A549 (cell line): ENCODE results near the gene NTN4. TPM values are rescaled to one million over a fixed set of nuclear protein-coding genes. Genes with fewer than 3 reads are reported as not detected.
A peak's percentile ranks its signal among the peaks of the same experiment; 100 is the strongest.

Experiments used
- ATAC-seq, 2 experiments: fragments of 200-7000 bp in 1 of 2; fragments of >200 bp in 1 of 2; cut with Nextera tagmentation in 1 of 2; cut with Tn5 transposase in 1 of 2; 3 replicates each; pipeline versions ENCODE4 v1.8.0 to v1.9.1; 2018 to 2020; ENCODE audit warnings: mild to moderate bottlenecking in 1 of 2, moderate library complexity in 1 of 2
- CTCF ChIA-PET: fragments of 300-600 bp; sonication (Branson Sonifier 250); formaldehyde crosslinking; extraction: SDS; loops from one replicate; lab custom pipeline; 2021; ENCODE audit warnings: antibody characterized with exemption, inconsistent platforms; lab: Yijun Ruan, JAX
- POLR2A ChIA-PET: fragments of 350-600 bp; formaldehyde crosslinking; extraction: SDS; loops from one replicate; lab custom pipeline; 2021; ENCODE audit warnings: antibody characterized with exemption, inconsistent platforms; lab: Yijun Ruan, JAX
- DNase-seq, 2 experiments: peaks; one replicate each; pipeline versions ENCODE4 v3.0.0 to v3.0.0-alpha.2; 2011 to 2016; ENCODE audit warnings: low read depth in 1 of 2, low spot score in 1 of 2
- FAIRE-seq: peaks from 2 replicates; lab custom pipeline; 2011; peaks lifted over from hg19 to GRCh38; lab: Jason Lieb, UNC
- H3K27ac ChIP-seq, 2 experiments: fragments of >200 bp; sonication (Bioruptor Twin); formaldehyde crosslinking; 3 replicates each; pipeline ENCODE4 v1.5.1; 2016 to 2017
- H3K4me1 ChIP-seq: fragments of >200 bp; sonication (Bioruptor Twin); formaldehyde crosslinking; 3 replicates; pipeline ENCODE4 v1.6.1; 2016
- H3K4me2 ChIP-seq: fragments of >200 bp; sonication (Bioruptor Twin); formaldehyde crosslinking; 3 replicates; pipeline ENCODE4 v1.6.1; 2016
- H3K4me3 ChIP-seq: fragments of >200 bp; sonication (Bioruptor Twin); formaldehyde crosslinking; 3 replicates; pipeline ENCODE4 v1.5.1; 2016
- H3K9me3 ChIP-seq: fragments of >200 bp; sonication (Bioruptor Twin); formaldehyde crosslinking; 3 replicates; pipeline ENCODE4 v1.6.1; 2016
- BCL3 ChIP-seq: fragments of >200 bp; sonication (Bioruptor Twin); formaldehyde crosslinking; IDR thresholded peaks from 3 replicates; pipeline ENCODE4 v1.6.1; 2016
- BHLHE40 ChIP-seq: IDR thresholded peaks from 2 replicates; pipeline ENCODE4 v1.6.1; 2012; ENCODE audit warnings: low read depth, low read length, inconsistent platforms
- CEBPB ChIP-seq, 2 experiments: fragments of >200 bp in 1 of 2; sonication (Bioruptor Twin) in 1 of 2; formaldehyde crosslinking in 1 of 2; IDR thresholded peaks; 2 replicates each; pipeline ENCODE4 v1.6.1; 2012 to 2016
- CHD2 ChIP-seq: fragments of 150-350 bp; IDR thresholded peaks from 2 replicates; pipeline ENCODE4 v1.6.1; 2014; ENCODE audit warnings: low read length; ENCODE audit not compliant: partially characterized antibody
- CTCF ChIP-seq: fragments of >200 bp; sonication (Bioruptor Twin); formaldehyde crosslinking; IDR thresholded peaks from 3 replicates; pipeline ENCODE4 v1.5.1; 2016
- EHF ChIP-seq: fragments of 250-450 bp; sonication (Bioruptor Pico); IDR thresholded peaks from 2 replicates; pipeline ENCODE4 v1.5.0; 2020; ENCODE audit warnings: mild to moderate bottlenecking
- EP300 ChIP-seq, 2 experiments: fragments of >200 bp; sonication (Bioruptor Twin); formaldehyde crosslinking; IDR thresholded peaks; 2 replicates in 1 of 2; 3 replicates in 1 of 2; pipeline ENCODE4 v1.6.1; 2016 to 2017
- ESRRA ChIP-seq: fragments of 150-350 bp; IDR thresholded peaks from 2 replicates; pipeline ENCODE4 v1.6.1; 2014; ENCODE audit warnings: mild to moderate bottlenecking, low read length, borderline replicate concordance
- FOSL2 ChIP-seq, 2 experiments: fragments of 450-650 bp in 1 of 2; fragments of >200 bp in 1 of 2; sonication (Bioruptor Twin) in 1 of 2; formaldehyde crosslinking; IDR thresholded peaks; 2 replicates each; pipeline versions ENCODE4 v1.5.0 to v1.6.1; 2016 to 2020; ENCODE audit warnings: mild to moderate bottlenecking in 1 of 2, moderate library complexity in 1 of 2
- FOXS1 ChIP-seq: fragments of 250-450 bp; sonication (Bioruptor Pico); IDR thresholded peaks from 2 replicates; pipeline ENCODE4 v1.5.0; 2020; ENCODE audit warnings: mild to moderate bottlenecking, moderate library complexity
- GATA3 ChIP-seq: IDR thresholded peaks from 2 replicates; pipeline ENCODE4 v1.6.1; 2012; ENCODE audit warnings: borderline replicate concordance
- HDAC2 ChIP-seq: fragments of 200-600 bp; sonication (generic); IDR thresholded peaks from 2 replicates; pipeline ENCODE4 v1.6.1; 2016
- JUN ChIP-seq, 2 experiments: fragments of >200 bp; sonication (Bioruptor Twin); formaldehyde crosslinking; IDR thresholded peaks; 2 replicates in 1 of 2; 3 replicates in 1 of 2; pipeline ENCODE4 v1.6.1; 2016 to 2017
- KDM1A ChIP-seq: fragments of 200-600 bp; sonication (generic); IDR thresholded peaks from 2 replicates; pipeline ENCODE4 v1.6.1; 2016; ENCODE audit warnings: low read depth, mild to moderate bottlenecking
- KDM5A ChIP-seq: fragments of 200-600 bp; sonication (generic); IDR thresholded peaks from 2 replicates; pipeline ENCODE4 v1.6.1; 2016; ENCODE audit warnings: antibody characterized with exemption, mild to moderate bottlenecking
- NFE2L2 ChIP-seq: fragments of 150-350 bp; conservative IDR thresholded peaks from 2 replicates; pipeline ENCODE4 v1.6.1; 2014; ENCODE audit warnings: low read length
- NR3C1 ChIP-seq: fragments of >200 bp; sonication (Bioruptor Twin); formaldehyde crosslinking; IDR thresholded peaks from 3 replicates; pipeline ENCODE4 v1.6.1; 2017
- PHF8 ChIP-seq: fragments of 200-600 bp; sonication (generic); IDR thresholded peaks from 2 replicates; pipeline ENCODE4 v1.6.1; 2016; ENCODE audit warnings: low read depth, mild to moderate bottlenecking, antibody characterized with exemption, moderate library complexity, borderline replicate concordance
- POLR2A ChIP-seq: IDR thresholded peaks from 2 replicates; pipeline ENCODE4 v1.6.1; 2012; ENCODE audit warnings: mild to moderate bottlenecking, low read length
- RARB ChIP-seq: fragments of 250-450 bp; sonication (Bioruptor Pico); IDR thresholded peaks from 2 replicates; pipeline ENCODE4 v1.8.0; 2021; ENCODE audit warnings: mild to moderate bottlenecking, moderate library complexity
- RCOR1 ChIP-seq: fragments of 150-350 bp; IDR thresholded peaks from 2 replicates; pipeline ENCODE4 v1.6.1; 2014; ENCODE audit warnings: antibody characterized with exemption, low read length, low read depth
- RNF2 ChIP-seq: fragments of 200-600 bp; sonication (generic); IDR thresholded peaks from 2 replicates; pipeline ENCODE4 v1.6.1; 2016; ENCODE audit warnings: low read depth, mild to moderate bottlenecking, antibody characterized with exemption, moderate library complexity, borderline replicate concordance
- SREBF2 ChIP-seq: fragments of 450-650 bp; IDR thresholded peaks from 2 replicates; pipeline ENCODE4 v1.6.1; 2014; ENCODE audit warnings: mild to moderate bottlenecking, moderate library complexity
- TP53 ChIP-seq: fragments of 250-450 bp; sonication (Bioruptor Pico); IDR thresholded peaks from 2 replicates; pipeline ENCODE4 v1.5.0; 2021; ENCODE audit warnings: mild to moderate bottlenecking, moderate library complexity
- ZNF302 ChIP-seq: fragments of 250-450 bp; sonication (Bioruptor Pico); IDR thresholded peaks from 2 replicates; pipeline ENCODE4 v1.9.0; 2021; ENCODE audit warnings: inconsistent platforms, mild to moderate bottlenecking, moderate library complexity
- WGBS: methylation state at CpG from one replicate; pipeline ENCODE4 v1.1.6; 2017; ENCODE audit errors: missing lambda C conversion rate; 5-methylcytosine and 5-hydroxymethylcytosine counted together
- polyA plus RNA-seq, 4 experiments: library from polyadenylated mRNA; depleted of rRNA in 3 of 4; stranded (reverse); fragments of >200 nt; fragmentation: RNase III in 1 of 4; extraction: RNeasy Plus Mini Kit Qiagen cat#74134 plus additional on column Dnase treatment in 1 of 4; gene quantifications; 2 replicates in 3 of 4; 3 replicates in 1 of 4; pipeline ENCODE4 v1.2.3, GENCODE V29; 2011 to 2017
- TF ChIP-seq, protein P1 (sequence below): fragments of 150-350 bp; IDR thresholded peaks from 2 replicates; pipeline ENCODE4 v1.6.1; 2014; ENCODE audit warnings: low read depth, mild to moderate bottlenecking, low read length

NTN4 gene
- polyA plus RNA-seq, 2 of the 4 experiments (the other 2 are of a cell fraction) = 37.3 to 132 TPM

DNA sequence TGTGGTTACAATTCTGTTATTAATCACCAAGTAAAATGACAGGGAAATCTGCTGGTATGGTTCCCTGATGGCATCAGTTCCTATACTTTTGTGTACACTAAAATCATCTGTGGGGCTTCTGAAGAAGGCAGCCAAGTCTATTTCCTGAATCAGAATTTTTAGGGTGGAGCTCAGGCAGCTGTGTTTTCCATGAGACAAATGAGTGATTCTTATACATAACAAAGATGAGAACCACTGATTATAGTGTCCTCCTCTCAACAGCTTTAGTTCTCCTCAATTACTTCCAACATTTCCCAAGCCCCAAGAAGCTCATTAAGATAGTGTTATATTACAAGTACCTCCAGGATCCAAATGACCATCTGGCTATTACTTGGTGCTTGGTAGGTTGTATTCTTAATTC is 174.8 kb downstream of the NTN4 start:
- Histone ChIP-seq H3K4me1 (peaks cover 14% of the 10 kb centered on the region), H3K27ac (peak overlapping the region in 1 of 2 experiments; percentile 51; a peak in 3 of 6 replicates), H3K4me2 (no peak overlapping the region), H3K4me3 (no peak overlapping the region), H3K9me3 (no peaks in the 10 kb centered on the region)
- CTCF ChIA-PET = interaction anchor here (0.7 to 2.1 kb wide), 3 partner anchors 37 to 233 kb away, joined by 3 to 6 read pairs (median 3); no protein-coding TSS in a partner anchor
- POLR2A ChIA-PET = no interaction called here
- DNase-seq = no peak
- no peak for FAIRE-seq
- ATAC-seq = no peak
- TF ChIP-seq KDM5A = no peak
- TF ChIP-seq CHD2 = no peak

DNA sequence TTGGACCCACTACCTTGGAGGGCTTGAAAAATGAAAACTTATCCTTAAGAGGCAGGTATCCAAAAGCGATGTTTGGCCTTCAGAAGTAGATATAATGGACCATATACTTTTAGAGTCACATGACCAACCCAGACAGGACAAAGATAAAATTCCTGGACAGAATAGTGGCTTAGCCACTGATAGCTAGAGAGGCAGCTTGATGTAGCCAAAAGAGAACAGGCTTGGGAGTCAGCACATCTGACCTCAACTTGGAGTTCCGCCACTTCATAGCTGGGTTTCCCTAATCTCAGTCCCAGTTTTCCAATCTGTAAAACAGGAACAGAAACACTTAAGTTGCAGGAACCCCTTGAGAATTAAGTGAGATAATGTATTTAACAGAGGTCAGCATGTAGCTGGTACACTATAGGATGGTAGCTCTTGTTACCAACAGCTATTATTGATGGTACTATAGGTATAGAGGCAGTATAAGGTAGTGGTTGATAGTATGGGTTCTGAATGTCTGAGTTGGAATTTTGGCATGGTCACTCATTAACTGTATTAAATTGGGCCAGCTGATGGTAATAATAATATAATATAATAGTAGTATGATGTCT is 176.1 kb downstream of the NTN4 start:
- no peak for TF ChIP-seq RARB (CRISPR knock-in tag)
- no peak for TF ChIP-seq PHF8
- no peak for TF ChIP-seq KDM1A
- TF ChIP-seq, protein P1, sequence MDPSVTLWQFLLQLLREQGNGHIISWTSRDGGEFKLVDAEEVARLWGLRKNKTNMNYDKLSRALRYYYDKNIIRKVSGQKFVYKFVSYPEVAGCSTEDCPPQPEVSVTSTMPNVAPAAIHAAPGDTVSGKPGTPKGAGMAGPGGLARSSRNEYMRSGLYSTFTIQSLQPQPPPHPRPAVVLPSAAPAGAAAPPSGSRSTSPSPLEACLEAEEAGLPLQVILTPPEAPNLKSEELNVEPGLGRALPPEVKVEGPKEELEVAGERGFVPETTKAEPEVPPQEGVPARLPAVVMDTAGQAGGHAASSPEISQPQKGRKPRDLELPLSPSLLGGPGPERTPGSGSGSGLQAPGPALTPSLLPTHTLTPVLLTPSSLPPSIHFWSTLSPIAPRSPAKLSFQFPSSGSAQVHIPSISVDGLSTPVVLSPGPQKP = no peak
- no peak for ATAC-seq
- CTCF ChIA-PET = interaction anchor here (0.6 to 2.1 kb wide), 7 partner anchors 9 to 235 kb away, joined by 3 to 6 read pairs (median 3); no protein-coding TSS in a partner anchor
- no peak for DNase-seq
- Histone ChIP-seq H3K4me2 (no peak overlapping the region), H3K4me3 (no peak overlapping the region), H3K27ac (no peak overlapping the region), H3K4me1 (peaks cover 14% of the 10 kb centered on the region), H3K9me3 (no peaks in the 10 kb centered on the region)
- WGBS = 92% methylated on average over 2 of the region's 2 CpGs
- no peak for FAIRE-seq
- POLR2A ChIA-PET = no interaction called here

GRCh38 chr12:95613021-95613420 is 177.5 kb downstream of the NTN4 start:
- 93% methylated on average over 7 of the region's 7 CpGs for WGBS
- H3K4me2 ChIP-seq = no peak overlapping the region
- FAIRE-seq (no peak), ATAC-seq (no peak), DNase-seq (no peak)
- ChIA-PET CTCF (interaction anchor here (0.8 to 1.2 kb wide), 5 partner anchors 10 to 204 kb away, joined by 3 to 6 read pairs (median 3); no protein-coding TSS in a partner anchor), POLR2A (no interaction called here)
- peaks cover 21% of the 10 kb centered on the region for H3K4me1 ChIP-seq
- H3K4me3 ChIP-seq = no peak overlapping the region
- H3K9me3 ChIP-seq = no peaks in the 10 kb centered on the region
- peak overlapping the region in 1 of 2 experiments; percentile 36; a peak in 1 of 6 replicates for H3K27ac ChIP-seq
- no peak for TF ChIP-seq BCL3
- no peak for TF ChIP-seq KDM5A
- TF ChIP-seq JUN (IDR thresholded peaks at IDR 0.05) = no peak
- no peak for TF ChIP-seq FOXS1 (CRISPR knock-in tag)
- no peak for TF ChIP-seq EHF (CRISPR knock-in tag)
- TF ChIP-seq BHLHE40 = no peak
- TF ChIP-seq TP53 (CRISPR knock-in tag) = no peak
- TF ChIP-seq FOSL2 (IDR thresholded peaks at IDR 0.05) = no peak
- TF ChIP-seq FOSL2 (CRISPR knock-in tag; IDR thresholded peaks at IDR 0.05) = no peak
- no peak for TF ChIP-seq SREBF2

DNA sequence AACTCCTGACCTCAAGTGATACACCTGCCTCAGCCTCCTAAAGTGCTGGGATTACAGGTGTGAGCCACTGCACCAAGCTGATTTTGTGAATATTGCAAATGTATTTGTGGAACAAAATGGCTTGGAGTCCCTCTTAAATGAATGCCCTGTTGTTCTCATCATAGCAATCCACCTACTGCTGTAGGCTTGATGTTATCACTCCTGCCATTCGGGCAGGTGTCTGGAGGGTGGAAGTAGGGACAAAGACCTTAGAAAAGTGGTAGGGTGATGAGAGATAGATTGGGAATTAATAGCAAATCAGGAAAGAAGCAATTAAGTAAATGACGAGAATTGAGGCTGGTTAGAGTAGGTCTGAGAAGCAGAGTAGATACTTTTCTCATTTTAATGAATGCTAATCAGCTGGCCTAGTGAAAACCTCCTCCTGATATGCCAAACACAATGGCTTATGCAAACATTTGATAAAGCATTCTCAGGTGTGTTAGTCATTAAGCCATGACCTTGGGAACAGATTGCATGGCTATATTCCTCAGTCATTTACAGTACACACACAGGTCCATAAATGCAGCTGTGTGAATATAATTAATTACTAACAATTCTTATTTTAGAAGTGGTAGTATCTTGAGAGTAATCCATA is 178.8 kb downstream of the NTN4 start:
- Histone ChIP-seq H3K4me1 (peaks cover 29% of the 10 kb centered on the region), H3K9me3 (no peaks in the 10 kb centered on the region), H3K4me3 (no peak overlapping the region), H3K4me2 (peak overlapping the region; percentile 47), H3K27ac (peak overlapping the region; percentile 33 to 50; a peak in 4 of 6 replicates)
- WGBS = 67% methylated on average over 2 of the region's 2 CpGs
- DNase-seq (peak in 1 of 2 experiments; percentile 46), FAIRE-seq (no peak), ATAC-seq (peak; percentile 38 to 50; a peak in 2 of 6 replicates)
- ChIA-PET CTCF (interaction anchor here (1.0 to 1.2 kb wide), 5 partner anchors 11 to 237 kb away, joined by 3 to 6 read pairs (median 3); no protein-coding TSS in a partner anchor), POLR2A (no interaction called here)
- TF ChIP-seq RCOR1 (no peak), CEBPB (IDR thresholded peaks at IDR 0.05) (0 out of 4 replicates have a peak, but pooled peaks of 1 of the 2 experiments have one; percentile 22), ZNF302 (no peak), CTCF (no peak), POLR2A (no peak), NR3C1 (no peak), KDM1A (no peak), HDAC2 (no peak), RARB (CRISPR knock-in tag) (no peak), GATA3 (0 out of 2 replicates have a peak, but pooled peaks have one; percentile 27), EP300 (IDR thresholded peaks at IDR 0.05) (no peak), RNF2 (no peak), NFE2L2 (no peak), JUN (IDR thresholded peaks at IDR 0.05) (no peak), FOSL2 (IDR thresholded peaks at IDR 0.05) (no peak), FOSL2 (CRISPR knock-in tag; IDR thresholded peaks at IDR 0.05) (peak; percentile 60), ESRRA (no peak)
